HCT116 (cell line): ENCODE measurements around the gene CFAP61. TPM values are rescaled to one million over a fixed set of nuclear protein-coding genes. Genes with fewer than 3 reads are reported as not detected.

Experiments used
- ATAC-seq: fragments of 200-7000 bp; cut with Tn5 transposase; 2 replicates; pipeline ENCODE4 v1.9.1; 2020; ENCODE audit warnings: mild to moderate bottlenecking, moderate library complexity
- BruUV-seq: library from RNA; stranded (reverse); fragments of 400-500 nt; replicated peaks from 2 replicates; lab custom pipeline; 2021; lab: Mats Ljungman, UMichigan
- CTCF ChIA-PET: fragments of 300-600 bp; sonication (Branson Sonifier 250); formaldehyde crosslinking; loops from one replicate; lab custom pipeline; 2021; ENCODE audit warnings: antibody characterized with exemption; lab: Charles Lee
- POLR2A ChIA-PET: fragments of 300-600, 350-600 bp; sonication (Branson Sonifier 250); formaldehyde crosslinking; loops from one replicate; lab custom pipeline; 2021; ENCODE audit warnings: antibody characterized with exemption; lab: Charles Lee
- RAD21 ChIA-PET, 2 experiments: fragments of 300-600 bp; sonication (Branson Sonifier 250); formaldehyde crosslinking; loops; one replicate each; lab custom pipeline; 2023; ENCODE audit warnings: low total read pairs in 2 of 2; ENCODE audit not compliant: uncharacterized antibody in 2 of 2, unreplicated experiment in 2 of 2, low non-redundant PET in 1 of 2; lab: Charles Lee
- DNase-seq: peaks from one replicate; pipeline ENCODE4 v3.0.0-alpha.2; 2010; ENCODE audit warnings: low read depth, low spot score
- H2AFZ ChIP-seq: fragments of 200-600 bp; shearing (Covaris generic), sonication (generic); 2 replicates; pipeline ENCODE4 v1.6.1; 2017; ENCODE audit warnings: low read depth, mixed run types, mixed read lengths, antibody characterized with exemption, low read length; ENCODE audit not compliant: poor library complexity, severe bottlenecking
- H3K27ac ChIP-seq: 2 replicates; pipeline ENCODE4 v1.5.1; 2012; ENCODE audit warnings: low read depth, low read length
- H3K27me3 ChIP-seq: fragments of 200-600 bp; sonication (generic); 2 replicates; pipeline ENCODE4 v1.6.1; 2016; ENCODE audit warnings: mixed run types, low read length, mixed read lengths; ENCODE audit not compliant: insufficient read depth
- H3K36me3 ChIP-seq, 2 experiments: fragments of 200-500 bp in 1 of 2; fragments of 200-600 bp in 1 of 2; sonication (Bioruptor generic) in 1 of 2; sonication (generic) in 1 of 2; 2 replicates each; pipeline versions ENCODE4 v1.5.1 to v1.6.1; 2014 to 2016; ENCODE audit warnings: low read length in 2 of 2, inconsistent platforms in 1 of 2, mixed read lengths in 1 of 2, mixed run types in 1 of 2; ENCODE audit not compliant: insufficient read depth in 2 of 2, control insufficient read depth in 1 of 2
- H3K4me1 ChIP-seq, 2 experiments: fragments of 200-600 bp in 1 of 2; sonication (generic) in 1 of 2; 2 replicates each; pipeline versions ENCODE4 v1.5.1 to v1.6.1; 2012 to 2017; ENCODE audit warnings: low read length in 2 of 2, inconsistent platforms in 1 of 2, mild to moderate bottlenecking in 1 of 2, mixed read lengths in 1 of 2, mixed run types in 1 of 2, moderate library complexity in 1 of 2; ENCODE audit not compliant: insufficient read depth in 2 of 2, control insufficient read depth in 1 of 2
- H3K4me2 ChIP-seq: fragments of 200-600 bp; sonication (generic); 2 replicates; pipeline ENCODE4 v1.6.1; 2017; ENCODE audit warnings: mixed run types, low read length, mixed read lengths
- H3K4me3 ChIP-seq, 2 experiments: fragments of 200-600 bp in 1 of 2; sonication (generic) in 1 of 2; replicated peaks in 1 of 2; 2 replicates each; pipeline ENCODE4 v1.5.1; 2011 to 2016; ENCODE audit warnings: low read length in 2 of 2, control low read depth in 1 of 2, low read depth in 1 of 2, mild to moderate bottlenecking in 1 of 2, mixed read lengths in 1 of 2, mixed run types in 1 of 2
- H3K79me2 ChIP-seq: fragments of 200-600 bp; sonication (generic); 2 replicates; pipeline ENCODE4 v1.6.1; 2017; ENCODE audit warnings: mild to moderate bottlenecking, mixed run types, low read length, moderate library complexity, mixed read lengths; ENCODE audit not compliant: insufficient read depth
- H3K9ac ChIP-seq: fragments of 200-600 bp; sonication (generic); 2 replicates; pipeline ENCODE4 v1.6.1; 2016; ENCODE audit warnings: low read length, mixed read lengths
- H3K9me2 ChIP-seq: fragments of 200-600 bp; sonication (generic), shearing (Covaris generic); 2 replicates; pipeline ENCODE4 v1.6.1; 2017; ENCODE audit warnings: mixed run types, mild to moderate bottlenecking, moderate library complexity; ENCODE audit not compliant: insufficient read depth
- H3K9me3 ChIP-seq, 2 experiments: fragments of 200-500 bp in 1 of 2; fragments of 200-600 bp in 1 of 2; sonication (Bioruptor generic) in 1 of 2; sonication (generic) in 1 of 2; 2 replicates each; pipeline ENCODE4 v1.6.1; 2014 to 2017; ENCODE audit warnings: low read length in 2 of 2, mixed read lengths in 2 of 2, inconsistent platforms in 1 of 2, low read depth in 1 of 2, mild to moderate bottlenecking in 1 of 2, mixed run types in 1 of 2, moderate library complexity in 1 of 2; ENCODE audit not compliant: control insufficient read depth in 1 of 2, insufficient read depth in 1 of 2
- H4K20me1 ChIP-seq: fragments of 200-600 bp; sonication (generic), shearing (Covaris generic); 2 replicates; pipeline ENCODE4 v1.6.1; 2017; ENCODE audit warnings: mixed run types, mild to moderate bottlenecking, moderate library complexity; ENCODE audit not compliant: insufficient read depth
- CBX3 ChIP-seq: IDR thresholded peaks from 2 replicates; pipeline ENCODE4 v1.6.1; 2012; ENCODE audit warnings: low read depth
- EGR1 ChIP-seq: IDR thresholded peaks from 2 replicates; pipeline ENCODE4 v1.6.1; 2012; ENCODE audit warnings: low read depth
- ELF1 ChIP-seq: IDR thresholded peaks from 2 replicates; pipeline ENCODE4 v1.6.1; 2012; ENCODE audit warnings: low read depth, borderline replicate concordance
- EZH2phosphoT487 ChIP-seq: fragments of 200-600 bp; IDR thresholded peaks from 2 replicates; pipeline ENCODE4 v1.6.1; 2018; ENCODE audit warnings: antibody characterized with exemption, borderline replicate concordance
- POLR2A ChIP-seq: IDR thresholded peaks from 2 replicates; pipeline ENCODE4 v1.7.0; 2011; ENCODE audit warnings: borderline replicate concordance; ENCODE audit not compliant: insufficient read depth, insufficient read length; ENCODE audit errors: extremely low read depth
- SP1 ChIP-seq: IDR thresholded peaks from 2 replicates; pipeline ENCODE4 v1.6.1; 2012; ENCODE audit warnings: low read depth
- SRF ChIP-seq: IDR thresholded peaks from 2 replicates; pipeline ENCODE4 v1.6.1; 2012; ENCODE audit warnings: low read depth
- TCF7L2 ChIP-seq: IDR thresholded peaks from 2 replicates; pipeline ENCODE4 v1.7.0; 2011; ENCODE audit warnings: borderline replicate concordance, inconsistent platforms; ENCODE audit not compliant: insufficient read depth, insufficient read length; ENCODE audit errors: extremely low read depth
- intact Hi-C: fragments of 100-400 bp; cut with micrococcal nuclease; formaldehyde crosslinking; loops from 2 replicates; pipeline ENCODE4 v1.10.0; 2022
- total RNA-seq: library from RNA; stranded (reverse); gene quantifications from one replicate; pipeline ENCODE4 v1.2.1, GENCODE V29; 2021; ENCODE audit not compliant: unreplicated experiment
- TF ChIP-seq, protein P1 (sequence below): IDR thresholded peaks from 2 replicates; pipeline ENCODE4 v1.6.1; 2012; ENCODE audit warnings: low read depth
- TF ChIP-seq, protein P2 (sequence below): IDR thresholded peaks from 2 replicates; pipeline ENCODE4 v1.6.1; 2012

The CFAP61 gene
- total RNA-seq, 1 experiment from 2014 or later: 1.7 TPM

DNA sequence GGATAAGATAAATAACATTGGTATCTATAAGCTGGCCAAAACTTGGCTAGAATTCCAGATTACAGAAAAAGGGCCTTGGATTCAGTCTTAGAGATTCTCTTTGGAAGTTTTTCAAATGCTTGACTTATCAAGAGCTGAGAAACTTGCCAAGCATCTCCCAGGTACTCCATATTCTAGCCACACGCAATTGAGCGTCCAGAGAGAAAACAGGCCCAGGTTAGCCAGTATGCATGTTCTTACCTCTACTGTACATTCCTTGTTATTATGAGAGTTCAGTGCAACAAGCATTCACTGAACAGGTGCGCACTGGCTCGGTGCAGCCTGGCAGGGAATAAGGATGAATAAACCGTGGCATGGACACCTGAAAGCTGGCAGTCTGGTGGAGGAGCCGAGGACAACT lies 13.7 kb upstream of the CFAP61 start:
- no TSS peak for BruUV-seq
- Histone ChIP-seq H3K79me2 (peaks cover 5% of the 10 kb centered on the region; the same call in 1 of the 2 replicates), H3K9me3 (no peaks in the 10 kb centered on the region), H4K20me1 (no peaks in the 10 kb centered on the region; the same call in 1 of the 2 replicates), H3K4me2 (no peak overlapping the region), H3K27me3 (no peaks in the 10 kb centered on the region), H3K36me3 (peaks cover 48 to 75% of the 10 kb centered on the region in 2 experiments), H3K9me2 (no peaks in the 10 kb centered on the region), H3K9ac (no peak overlapping the region), H3K4me1 (no peaks in the 10 kb centered on the region), H2AFZ (no peak overlapping the region), H3K27ac (no peak overlapping the region), H3K4me3 (no peak overlapping the region)
- DNase-seq: no peak
- ATAC-seq: no peak
- TF ChIP-seq ELF1 (no peak), EZH2phosphoT487 (no peak), SP1 (no peak), CBX3 (no peak), TCF7L2 (no peak), SRF (no peak), EGR1 (no peak), POLR2A (no peak)
- TF ChIP-seq, protein P1, sequence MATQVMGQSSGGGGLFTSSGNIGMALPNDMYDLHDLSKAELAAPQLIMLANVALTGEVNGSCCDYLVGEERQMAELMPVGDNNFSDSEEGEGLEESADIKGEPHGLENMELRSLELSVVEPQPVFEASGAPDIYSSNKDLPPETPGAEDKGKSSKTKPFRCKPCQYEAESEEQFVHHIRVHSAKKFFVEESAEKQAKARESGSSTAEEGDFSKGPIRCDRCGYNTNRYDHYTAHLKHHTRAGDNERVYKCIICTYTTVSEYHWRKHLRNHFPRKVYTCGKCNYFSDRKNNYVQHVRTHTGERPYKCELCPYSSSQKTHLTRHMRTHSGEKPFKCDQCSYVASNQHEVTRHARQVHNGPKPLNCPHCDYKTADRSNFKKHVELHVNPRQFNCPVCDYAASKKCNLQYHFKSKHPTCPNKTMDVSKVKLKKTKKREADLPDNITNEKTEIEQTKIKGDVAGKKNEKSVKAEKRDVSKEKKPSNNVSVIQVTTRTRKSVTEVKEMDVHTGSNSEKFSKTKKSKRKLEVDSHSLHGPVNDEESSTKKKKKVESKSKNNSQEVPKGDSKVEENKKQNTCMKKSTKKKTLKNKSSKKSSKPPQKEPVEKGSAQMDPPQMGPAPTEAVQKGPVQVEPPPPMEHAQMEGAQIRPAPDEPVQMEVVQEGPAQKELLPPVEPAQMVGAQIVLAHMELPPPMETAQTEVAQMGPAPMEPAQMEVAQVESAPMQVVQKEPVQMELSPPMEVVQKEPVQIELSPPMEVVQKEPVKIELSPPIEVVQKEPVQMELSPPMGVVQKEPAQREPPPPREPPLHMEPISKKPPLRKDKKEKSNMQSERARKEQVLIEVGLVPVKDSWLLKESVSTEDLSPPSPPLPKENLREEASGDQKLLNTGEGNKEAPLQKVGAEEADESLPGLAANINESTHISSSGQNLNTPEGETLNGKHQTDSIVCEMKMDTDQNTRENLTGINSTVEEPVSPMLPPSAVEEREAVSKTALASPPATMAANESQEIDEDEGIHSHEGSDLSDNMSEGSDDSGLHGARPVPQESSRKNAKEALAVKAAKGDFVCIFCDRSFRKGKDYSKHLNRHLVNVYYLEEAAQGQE: no peak
- TF ChIP-seq, protein P2, sequence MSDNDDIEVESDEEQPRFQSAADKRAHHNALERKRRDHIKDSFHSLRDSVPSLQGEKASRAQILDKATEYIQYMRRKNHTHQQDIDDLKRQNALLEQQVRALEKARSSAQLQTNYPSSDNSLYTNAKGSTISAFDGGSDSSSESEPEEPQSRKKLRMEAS: no peak
- intact Hi-C loops: no loop called here
- ChIA-PET CTCF (no interaction called here), RAD21 (no interaction called here), POLR2A (no interaction called here)
